ENCODE data around the gene CAMTA1. TPM values are rescaled to one million over a fixed set of nuclear protein-coding genes. Genes with fewer than 3 reads are reported as not detected.

CAMTA1 gene
- total RNA-seq, 1 donor from 2014 or later: 77.6 TPM

DNA sequence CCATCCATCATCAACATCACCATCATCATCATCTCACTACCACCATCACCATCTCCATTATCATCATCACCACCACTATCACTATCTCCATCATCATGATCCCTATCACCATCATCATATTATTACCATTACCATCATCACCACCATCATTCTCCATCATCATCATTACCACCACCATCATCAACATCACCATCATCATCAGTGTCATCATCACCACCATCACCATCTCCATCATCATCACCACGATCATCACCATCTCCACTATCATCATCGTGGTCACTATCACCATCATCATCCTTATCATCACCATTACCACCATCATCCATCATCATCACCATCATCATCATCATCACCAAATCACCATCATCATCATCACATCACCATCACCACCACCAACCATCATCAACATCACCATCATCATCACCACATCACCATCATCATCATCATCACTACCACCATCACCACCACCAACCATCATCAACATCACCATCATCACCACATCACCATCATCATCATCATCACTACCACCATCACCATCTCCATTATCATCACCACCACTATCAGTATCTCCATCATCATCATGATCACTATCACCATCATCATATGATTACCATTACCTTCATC is 783.8 kb downstream of the CAMTA1 start:
- Histone ChIP-seq H3K4me1 (ENCODE audit: insufficient read depth, low read length) (no peaks in the 10 kb centered on the region), H3K9ac (ENCODE audit: low read length) (no peak overlapping the region), H3K9me3 (ENCODE audit: insufficient read depth, low read depth, low read length) (peaks cover 2% of the 10 kb centered on the region), H3K27ac (ENCODE audit: low read depth, low read length) (no peak overlapping the region), H3K4me3 (ENCODE audit: insufficient read depth, low read depth, low read length) (no peak overlapping the region), H4K20me1 (ENCODE audit: insufficient read depth, low read length) (no peaks in the 10 kb centered on the region), H3K27me3 (ENCODE audit: insufficient read depth, low read length) (no peaks in the 10 kb centered on the region), H3K4me2 (ENCODE audit: low read length) (no peak overlapping the region), H3K36me3 (ENCODE audit: insufficient read depth, low read length) (no peaks in the 10 kb centered on the region), H3K79me2 (ENCODE audit: insufficient read depth, low read length) (no peaks in the 10 kb centered on the region), H2AFZ (ENCODE audit: low read depth, low read length) (no peak overlapping the region)
- FAIRE-seq: no peak
- Mint-ChIP-seq H3K36me3 (ENCODE audit: low read depth, unreplicated experiment) (no peaks in the 10 kb centered on the region), H3K4me3 (ENCODE audit: unreplicated experiment) (no peak overlapping the region), H3K9me3 (ENCODE audit: unreplicated experiment) (no peaks in the 10 kb centered on the region), H3K27ac (ENCODE audit: unreplicated experiment) (no peak overlapping the region), H3K27me3 (ENCODE audit: low read depth, unreplicated experiment) (peaks cover 4% of the 10 kb centered on the region), H3K4me1 (ENCODE audit: low read depth, unreplicated experiment) (no peaks in the 10 kb centered on the region)
- TF ChIP-seq EZH2 (IDR thresholded peaks at IDR 0.05; ENCODE audit: insufficient read depth, low read length): no peak
- TF ChIP-seq, protein P1, sequence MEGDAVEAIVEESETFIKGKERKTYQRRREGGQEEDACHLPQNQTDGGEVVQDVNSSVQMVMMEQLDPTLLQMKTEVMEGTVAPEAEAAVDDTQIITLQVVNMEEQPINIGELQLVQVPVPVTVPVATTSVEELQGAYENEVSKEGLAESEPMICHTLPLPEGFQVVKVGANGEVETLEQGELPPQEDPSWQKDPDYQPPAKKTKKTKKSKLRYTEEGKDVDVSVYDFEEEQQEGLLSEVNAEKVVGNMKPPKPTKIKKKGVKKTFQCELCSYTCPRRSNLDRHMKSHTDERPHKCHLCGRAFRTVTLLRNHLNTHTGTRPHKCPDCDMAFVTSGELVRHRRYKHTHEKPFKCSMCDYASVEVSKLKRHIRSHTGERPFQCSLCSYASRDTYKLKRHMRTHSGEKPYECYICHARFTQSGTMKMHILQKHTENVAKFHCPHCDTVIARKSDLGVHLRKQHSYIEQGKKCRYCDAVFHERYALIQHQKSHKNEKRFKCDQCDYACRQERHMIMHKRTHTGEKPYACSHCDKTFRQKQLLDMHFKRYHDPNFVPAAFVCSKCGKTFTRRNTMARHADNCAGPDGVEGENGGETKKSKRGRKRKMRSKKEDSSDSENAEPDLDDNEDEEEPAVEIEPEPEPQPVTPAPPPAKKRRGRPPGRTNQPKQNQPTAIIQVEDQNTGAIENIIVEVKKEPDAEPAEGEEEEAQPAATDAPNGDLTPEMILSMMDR (IDR thresholded peaks at IDR 0.05; ENCODE audit: insufficient read depth, low read depth, low read length): no peak
- no peak for DNase-seq (ENCODE audit: low read depth)

DNA sequence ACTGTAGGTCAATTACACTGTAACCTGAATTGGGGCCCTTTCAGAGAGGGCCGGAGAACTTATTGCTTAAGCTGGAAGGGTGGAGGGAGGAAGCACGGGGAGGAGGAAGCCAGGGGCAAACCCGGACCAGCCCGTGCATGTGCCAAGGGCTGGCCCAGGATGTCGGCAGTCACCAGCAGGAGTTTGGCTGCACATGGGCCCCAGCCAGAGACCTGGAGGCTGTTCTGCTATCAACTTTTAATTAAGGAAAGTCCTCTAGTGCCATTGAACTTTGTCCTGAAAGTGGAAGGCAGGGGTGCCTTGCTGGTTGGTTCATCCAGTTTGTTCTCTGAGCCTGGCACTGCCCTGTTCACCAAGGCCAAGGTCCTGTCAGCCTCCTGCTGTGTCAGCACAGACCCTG is 785.1 kb downstream of the CAMTA1 start:
- no peaks in the 10 kb centered on the region for H3K9me3 Mint-ChIP-seq (ENCODE audit: unreplicated experiment)
- Histone ChIP-seq H3K79me2 (ENCODE audit: insufficient read depth, low read length) (no peaks in the 10 kb centered on the region), H3K27me3 (ENCODE audit: insufficient read depth, low read length) (no peaks in the 10 kb centered on the region), H3K4me1 (ENCODE audit: insufficient read depth, low read length) (no peaks in the 10 kb centered on the region), H4K20me1 (ENCODE audit: insufficient read depth, low read length) (no peaks in the 10 kb centered on the region), H3K9ac (ENCODE audit: low read length) (no peak overlapping the region), H3K9me3 (ENCODE audit: insufficient read depth, low read depth, low read length) (peaks cover 2% of the 10 kb centered on the region), H3K36me3 (ENCODE audit: insufficient read depth, low read length) (no peaks in the 10 kb centered on the region), H3K4me3 (ENCODE audit: insufficient read depth, low read depth, low read length) (no peak overlapping the region), H3K27ac (ENCODE audit: low read depth, low read length) (no peak overlapping the region), H2AFZ (ENCODE audit: low read depth, low read length) (no peak overlapping the region), H3K4me2 (ENCODE audit: low read length) (no peak overlapping the region)
- no peaks in the 10 kb centered on the region for H3K36me3 Mint-ChIP-seq (ENCODE audit: low read depth, unreplicated experiment)
- no peak for FAIRE-seq
- no peak overlapping the region for H3K4me3 Mint-ChIP-seq (ENCODE audit: unreplicated experiment)
- peaks cover 5% of the 10 kb centered on the region for H3K27me3 Mint-ChIP-seq (ENCODE audit: low read depth, unreplicated experiment)
- no peak for TF ChIP-seq EZH2 (IDR thresholded peaks at IDR 0.05; ENCODE audit: insufficient read depth, low read length)
- TF ChIP-seq, protein P1 (IDR thresholded peaks at IDR 0.05; ENCODE audit: insufficient read depth, low read depth, low read length): no peak
- no peak for DNase-seq (ENCODE audit: low read depth)
- H3K27ac Mint-ChIP-seq (ENCODE audit: unreplicated experiment): no peak overlapping the region
- no peaks in the 10 kb centered on the region for H3K4me1 Mint-ChIP-seq (ENCODE audit: low read depth, unreplicated experiment)

GRCh38 chr1:7572654-7573152 is 787.4 kb downstream of the CAMTA1 start:
- Histone ChIP-seq H3K4me1 (ENCODE audit: insufficient read depth, low read length) (no peaks in the 10 kb centered on the region), H3K79me2 (ENCODE audit: insufficient read depth, low read length) (no peaks in the 10 kb centered on the region), H3K4me2 (ENCODE audit: low read length) (no peak overlapping the region), H3K36me3 (ENCODE audit: insufficient read depth, low read length) (no peaks in the 10 kb centered on the region), H3K9ac (ENCODE audit: low read length) (no peak overlapping the region), H3K27ac (ENCODE audit: low read depth, low read length) (no peak overlapping the region), H3K9me3 (ENCODE audit: insufficient read depth, low read depth, low read length) (peaks cover 2% of the 10 kb centered on the region), H4K20me1 (ENCODE audit: insufficient read depth, low read length) (no peaks in the 10 kb centered on the region), H3K4me3 (ENCODE audit: insufficient read depth, low read depth, low read length) (no peak overlapping the region), H2AFZ (ENCODE audit: low read depth, low read length) (no peak overlapping the region), H3K27me3 (ENCODE audit: insufficient read depth, low read length) (no peaks in the 10 kb centered on the region)
- no peak overlapping the region for H3K27ac Mint-ChIP-seq (ENCODE audit: unreplicated experiment)
- DNase-seq (ENCODE audit: low read depth) (no peak), FAIRE-seq (no peak)
- H3K4me1 Mint-ChIP-seq (ENCODE audit: low read depth, unreplicated experiment): no peaks in the 10 kb centered on the region
- H3K27me3 Mint-ChIP-seq (ENCODE audit: low read depth, unreplicated experiment): peaks cover 12% of the 10 kb centered on the region
- TF ChIP-seq, protein P1 (IDR thresholded peaks at IDR 0.05; ENCODE audit: insufficient read depth, low read depth, low read length): no peak
- TF ChIP-seq EZH2 (IDR thresholded peaks at IDR 0.05; ENCODE audit: insufficient read depth, low read length): no peak
- H3K4me3 Mint-ChIP-seq (ENCODE audit: unreplicated experiment): no peak overlapping the region
- no peaks in the 10 kb centered on the region for H3K36me3 Mint-ChIP-seq (ENCODE audit: low read depth, unreplicated experiment)
- no peaks in the 10 kb centered on the region for H3K9me3 Mint-ChIP-seq (ENCODE audit: unreplicated experiment)

All from astrocyte (in vitro differentiated cells and primary cell).